SU-DHL-6 (cell line): Measurements from ENCODE around the gene FOXP2.

Source experiments
- EZH2phosphoT487 ChIP-seq: fragments of 200-600 bp; sonication (generic), shearing (Covaris generic); conservative IDR thresholded peaks from 2 replicates; pipeline ENCODE4 v1.6.1; 2018; ENCODE audit warnings: mild to moderate bottlenecking, antibody characterized with exemption, low read length, moderate library complexity, mixed read lengths
- TF ChIP-seq, protein P1 (sequence below): fragments of 200-600 bp; sonication (generic); IDR thresholded peaks from one replicate; pipeline ENCODE4 v1.5.1; 2017; ENCODE audit warnings: antibody characterized with exemption, mild to moderate bottlenecking, low read length, moderate library complexity; ENCODE audit not compliant: insufficient read depth, poor library complexity, severe bottlenecking

DNA sequence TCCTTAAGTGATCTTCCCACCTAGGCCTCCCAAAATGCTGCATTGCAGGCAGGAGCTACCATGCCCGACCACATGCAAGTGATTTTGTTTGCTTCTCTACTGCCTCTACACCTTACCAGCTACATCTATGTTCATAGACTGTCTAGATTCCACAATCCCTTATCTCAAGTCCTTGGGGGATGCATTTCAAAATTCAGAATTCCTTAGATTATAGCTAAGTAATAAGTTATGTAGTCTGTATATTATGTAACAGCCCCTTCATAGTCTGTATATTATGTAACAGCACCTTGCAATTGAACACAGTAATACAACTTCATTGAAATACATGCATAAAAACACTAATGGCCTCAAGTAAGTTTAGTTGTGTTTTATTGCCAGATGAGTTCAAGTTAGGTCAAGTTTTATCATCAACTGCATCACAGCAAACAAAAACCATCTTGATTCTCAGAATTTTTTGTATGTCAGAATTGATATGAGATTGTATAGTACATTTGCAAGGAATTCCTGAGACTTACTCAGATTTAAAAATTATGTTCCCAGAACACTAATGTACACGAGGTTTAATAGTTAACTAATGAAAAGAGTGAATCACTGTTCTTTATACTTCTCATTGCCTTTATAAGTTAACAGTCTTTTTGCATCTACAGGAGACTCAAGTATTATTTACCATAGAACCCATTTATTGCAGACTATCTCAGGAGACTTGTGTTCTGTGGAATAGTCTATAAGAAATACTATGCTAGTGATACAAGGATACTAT lies 11.6 kb upstream of the FOXP2 start:
- TF ChIP-seq, protein P1, sequence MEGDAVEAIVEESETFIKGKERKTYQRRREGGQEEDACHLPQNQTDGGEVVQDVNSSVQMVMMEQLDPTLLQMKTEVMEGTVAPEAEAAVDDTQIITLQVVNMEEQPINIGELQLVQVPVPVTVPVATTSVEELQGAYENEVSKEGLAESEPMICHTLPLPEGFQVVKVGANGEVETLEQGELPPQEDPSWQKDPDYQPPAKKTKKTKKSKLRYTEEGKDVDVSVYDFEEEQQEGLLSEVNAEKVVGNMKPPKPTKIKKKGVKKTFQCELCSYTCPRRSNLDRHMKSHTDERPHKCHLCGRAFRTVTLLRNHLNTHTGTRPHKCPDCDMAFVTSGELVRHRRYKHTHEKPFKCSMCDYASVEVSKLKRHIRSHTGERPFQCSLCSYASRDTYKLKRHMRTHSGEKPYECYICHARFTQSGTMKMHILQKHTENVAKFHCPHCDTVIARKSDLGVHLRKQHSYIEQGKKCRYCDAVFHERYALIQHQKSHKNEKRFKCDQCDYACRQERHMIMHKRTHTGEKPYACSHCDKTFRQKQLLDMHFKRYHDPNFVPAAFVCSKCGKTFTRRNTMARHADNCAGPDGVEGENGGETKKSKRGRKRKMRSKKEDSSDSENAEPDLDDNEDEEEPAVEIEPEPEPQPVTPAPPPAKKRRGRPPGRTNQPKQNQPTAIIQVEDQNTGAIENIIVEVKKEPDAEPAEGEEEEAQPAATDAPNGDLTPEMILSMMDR: no peak
- no peak for TF ChIP-seq EZH2phosphoT487
